PC-3 (cell line): ENCODE data around the gene LMTK3. TPM values are rescaled to one million over a fixed set of nuclear protein-coding genes. Genes with fewer than 3 reads are reported as not detected.

Source experiments
- ATAC-seq: fragments of 200-7000 bp; cut with Tn5 transposase; 2 replicates; pipeline ENCODE4 v1.9.1; 2020; ENCODE audit warnings: mild to moderate bottlenecking, moderate library complexity
- BruUV-seq: library from RNA; stranded (reverse); fragments of 400-500 nt; replicated peaks from 2 replicates; lab custom pipeline; 2021; lab: Mats Ljungman, UMichigan
- CTCF ChIA-PET: fragments of 300-600 bp; sonication (Branson Sonifier 250); formaldehyde crosslinking; loops from one replicate; lab custom pipeline; 2022; ENCODE audit warnings: antibody characterized with exemption; lab: Charles Lee
- POLR2A ChIA-PET: fragments of 300-600 bp; sonication (Branson Sonifier 250); formaldehyde crosslinking; loops from one replicate; lab custom pipeline; 2022; ENCODE audit warnings: antibody characterized with exemption; ENCODE audit not compliant: unreplicated experiment; lab: Charles Lee
- DNase-seq: peaks from one replicate; pipeline ENCODE4 v3.0.0-alpha.2; 2015
- H2AFZ ChIP-seq: fragments of 300-600 bp; sonication (generic); 2 replicates; pipeline ENCODE4 v1.6.0; 2016; ENCODE audit warnings: antibody characterized with exemption, low read length
- H3F3A ChIP-seq: fragments of 300-600 bp; sonication (generic); one replicate; pipeline ENCODE4 v1.6.0; 2017; ENCODE audit warnings: antibody characterized with exemption, low read length, control low read depth, mild to moderate bottlenecking; ENCODE audit not compliant: unreplicated experiment
- H3K27ac ChIP-seq: fragments of 300-600 bp; sonication (generic); 2 replicates; pipeline ENCODE4 v1.5.1; 2016; ENCODE audit warnings: mild to moderate bottlenecking, low read length
- H3K27me3 ChIP-seq: fragments of 300-600 bp; sonication (generic); 2 replicates; pipeline ENCODE4 v1.6.1; 2016; ENCODE audit warnings: low read length, mixed read lengths
- H3K36me3 ChIP-seq: fragments of 300-600 bp; sonication (generic); 2 replicates; pipeline ENCODE4 v1.6.1; 2016; ENCODE audit warnings: low read depth, mixed run types, low read length, mixed read lengths
- H3K4me1 ChIP-seq: fragments of 300-600 bp; sonication (generic); 2 replicates; pipeline ENCODE4 v1.5.1; 2016; ENCODE audit warnings: low read length; ENCODE audit not compliant: insufficient read depth
- H3K4me2 ChIP-seq: fragments of 300-600 bp; sonication (generic); 2 replicates; pipeline ENCODE4 v1.6.0; 2016; ENCODE audit warnings: low read length
- H3K4me3 ChIP-seq: fragments of 300-600 bp; sonication (generic); 2 replicates; pipeline ENCODE4 v1.5.1; 2016; ENCODE audit warnings: mild to moderate bottlenecking, low read length, mixed read lengths
- H3K79me2 ChIP-seq: fragments of 300-600 bp; sonication (generic); 2 replicates; pipeline ENCODE4 v1.6.1; 2017; ENCODE audit warnings: low read length, mixed read lengths
- H3K9ac ChIP-seq: fragments of 300-600 bp; sonication (generic); 2 replicates; pipeline ENCODE4 v1.6.0; 2016; ENCODE audit warnings: mild to moderate bottlenecking, low read length
- H3K9me2 ChIP-seq: fragments of 300-600 bp; sonication (generic); replicated peaks from 2 replicates; pipeline ENCODE4 v1.6.1; 2016; ENCODE audit warnings: mixed run types, low read length, mixed read lengths
- H3K9me3 ChIP-seq: fragments of 300-600 bp; sonication (generic); 2 replicates; pipeline ENCODE4 v1.6.1; 2016; ENCODE audit warnings: low read length, mixed read lengths
- H4K20me1 ChIP-seq: fragments of 300-600 bp; sonication (generic); 2 replicates; pipeline ENCODE4 v1.6.1; 2016; ENCODE audit warnings: low read length, mixed read lengths
- CTCF ChIP-seq: fragments of 300-600 bp; sonication (generic); conservative IDR thresholded peaks from 2 replicates; pipeline ENCODE4 v1.5.1; 2017; ENCODE audit warnings: antibody characterized with exemption, low read depth, mild to moderate bottlenecking, low read length
- EZH2 ChIP-seq: fragments of 300-600 bp; sonication (generic); IDR thresholded peaks from one replicate; pipeline ENCODE4 v1.6.1; 2017; ENCODE audit warnings: antibody characterized with exemption, mild to moderate bottlenecking, low read length; ENCODE audit not compliant: unreplicated experiment
- EZH2phosphoT487 ChIP-seq: fragments of 300-600 bp; sonication (generic); IDR thresholded peaks from 2 replicates; pipeline ENCODE4 v1.6.1; 2018; ENCODE audit warnings: mild to moderate bottlenecking, antibody characterized with exemption, low read length, borderline replicate concordance
- intact Hi-C: fragments of 100-400 bp; cut with micrococcal nuclease; formaldehyde crosslinking; loops from 2 replicates; pipeline ENCODE4 v1.9.0; 2023
- total RNA-seq: library from RNA; depleted of rRNA; stranded (reverse); fragments of >200 nt; gene quantifications from 2 replicates; pipeline ENCODE4 v1.2.3, GENCODE V29; 2014

LMTK3 gene
- total RNA-seq, 1 experiment from 2014 or later = 4.8 TPM

- no peak for DNase-seq
- Histone ChIP-seq H3K36me3 (no peaks in the 10 kb centered on the region), H3F3A (no peaks in the 10 kb centered on the region), H3K27me3 (no peaks in the 10 kb centered on the region), H3K4me1 (no peaks in the 10 kb centered on the region; the same call in 1 of the 2 replicates), H3K27ac (no peak overlapping the region), H3K79me2 (no peaks in the 10 kb centered on the region), H3K9me3 (no peaks in the 10 kb centered on the region), H4K20me1 (no peaks in the 10 kb centered on the region), H3K9me2 (no peaks in the 10 kb centered on the region), H3K4me2 (no peak overlapping the region), H2AFZ (no peak overlapping the region), H3K4me3 (no peak overlapping the region), H3K9ac (no peak overlapping the region)
- POLR2A ChIA-PET = no interaction called here
- BruUV-seq = no TSS peak
- intact Hi-C loops = no loop called here
- TF ChIP-seq EZH2phosphoT487 = no peak
- CTCF ChIA-PET = interaction anchor here (0.6 kb wide), 1 partner anchor 80 kb away, joined by 4 read pairs; no protein-coding TSS in a partner anchor
- ATAC-seq = no peak
Measured at GRCh38 chr19:48508729-48509411, 2.8 kb downstream of the LMTK3 start.

GRCh38 chr19:48507911-48508439 lies 3.7 kb downstream of the LMTK3 start:
- CTCF ChIA-PET = interaction anchor here (1.2 kb wide), 1 partner anchor 76 kb away, joined by 4 read pairs; no protein-coding TSS in a partner anchor
- POLR2A ChIA-PET = no interaction called here
- Histone ChIP-seq H4K20me1 (no peaks in the 10 kb centered on the region), H3K4me3 (no peak overlapping the region), H3K27ac (no peak overlapping the region), H3K79me2 (no peaks in the 10 kb centered on the region), H3K27me3 (no peaks in the 10 kb centered on the region), H3F3A (no peaks in the 10 kb centered on the region), H3K9ac (no peak overlapping the region), H3K9me3 (no peaks in the 10 kb centered on the region), H3K4me1 (no peaks in the 10 kb centered on the region), H3K36me3 (no peaks in the 10 kb centered on the region), H3K9me2 (no peaks in the 10 kb centered on the region), H2AFZ (no peak overlapping the region), H3K4me2 (no peak overlapping the region)
- DNase-seq = no peak
- BruUV-seq = no TSS peak
- TF ChIP-seq EZH2 (no peak), EZH2phosphoT487 (no peak), CTCF (no peak)
- ATAC-seq = no peak
- intact Hi-C loops = no loop called here

- CTCF ChIA-PET = interaction anchor here (0.6 to 1.3 kb wide), 14 partner anchors 14 to 260 kb away, joined by 4 to 50 read pairs (median 6); partner anchors contain the start of gene KDELR1
Measured at GRCh38 chr19:48506138-48506733, 5.4 kb downstream of the LMTK3 start.

More at GRCh38 chr19:48506138-48506733, 5.4 kb downstream of the LMTK3 start:
- Histone ChIP-seq H3K79me2 (no peaks in the 10 kb centered on the region), H3K4me3 (no peak overlapping the region), H3K36me3 (no peaks in the 10 kb centered on the region), H3K4me1 (peaks cover 6% of the 10 kb centered on the region), H3K27ac (no peak overlapping the region), H3K27me3 (no peaks in the 10 kb centered on the region), H4K20me1 (no peaks in the 10 kb centered on the region), H3K4me2 (no peak overlapping the region), H3K9me3 (no peaks in the 10 kb centered on the region), H3F3A (no peaks in the 10 kb centered on the region), H3K9ac (no peak overlapping the region), H2AFZ (no peak overlapping the region), H3K9me2 (no peaks in the 10 kb centered on the region)
- intact Hi-C loops = no loop called here
- no peak for ATAC-seq
- TF ChIP-seq EZH2phosphoT487 (no peak), CTCF (peak; percentile 62)
- DNase-seq = peak; percentile 50
- no TSS peak for BruUV-seq
- POLR2A ChIA-PET = interaction anchor here (0.6 kb wide), 2 partner anchors 13 to 83 kb away, joined by 3 to 6 read pairs; no protein-coding TSS in a partner anchor
